IMR-90 (cell line): ENCODE results near the gene PLA2G4E. TPM values are rescaled to one million over a fixed set of nuclear protein-coding genes. Genes with fewer than 3 reads are reported as not detected.

Experiments
- ATAC-seq: fragments of 200-7000 bp; cut with Tn5 transposase; 2 replicates; pipeline ENCODE4 v1.9.1; 2020; ENCODE audit warnings: low read depth, mild to moderate bottlenecking, moderate library complexity
- BruUV-seq: library from RNA; stranded (reverse); fragments of 400-500 nt; replicated peaks from 2 replicates; lab custom pipeline; 2021; lab: Mats Ljungman, UMichigan
- CTCF ChIA-PET: fragments of 300-600 bp; formaldehyde crosslinking; extraction: SDS; loops from one replicate; lab custom pipeline; 2021; ENCODE audit warnings: antibody characterized with exemption; lab: Yijun Ruan, JAX
- POLR2A ChIA-PET: fragments of 300-600 bp; sonication (Branson Sonifier 250); formaldehyde crosslinking; loops from one replicate; lab custom pipeline; 2022; ENCODE audit warnings: antibody characterized with exemption; ENCODE audit not compliant: unreplicated experiment; lab: Charles Lee
- DNase-seq: peaks from one replicate; pipeline ENCODE4 v3.0.0; 2013
- H2AFZ ChIP-seq: replicated peaks from 2 replicates; pipeline ENCODE3; 2013; ENCODE audit warnings: low read length, mild to moderate bottlenecking; ENCODE audit not compliant: poor library complexity
- H2AK5ac ChIP-seq: 2 replicates; pipeline ENCODE4 v1.6.1; 2013; ENCODE audit warnings: low read depth, low read length, inconsistent platforms
- H2AK9ac ChIP-seq: replicated peaks from 2 replicates; pipeline ENCODE3; 2013; ENCODE audit warnings: mild to moderate bottlenecking, low read depth, low read length, moderate library complexity; ENCODE audit not compliant: poor library complexity
- H2BK120ac ChIP-seq: 2 replicates; pipeline ENCODE4 v1.6.1; 2013; ENCODE audit warnings: low read depth, low read length, inconsistent platforms
- H2BK15ac ChIP-seq: 3 replicates; pipeline ENCODE4 v1.6.1; 2013; ENCODE audit warnings: low read depth, low read length, inconsistent platforms
- H2BK20ac ChIP-seq: 2 replicates; pipeline ENCODE4 v1.6.1; 2013; ENCODE audit warnings: low read depth, mild to moderate bottlenecking, inconsistent platforms, low read length, moderate library complexity
- H2BK5ac ChIP-seq: 2 replicates; pipeline ENCODE4 v1.6.1; 2013; ENCODE audit warnings: mild to moderate bottlenecking, low read depth, low read length, inconsistent platforms; ENCODE audit not compliant: poor library complexity, severe bottlenecking
- H3K14ac ChIP-seq: replicated peaks from 2 replicates; pipeline ENCODE4 v1.6.1; 2013; ENCODE audit warnings: low read depth, low read length, inconsistent platforms
- H3K18ac ChIP-seq: 2 replicates; pipeline ENCODE4 v1.6.1; 2013; ENCODE audit warnings: low read depth, low read length, control low read depth
- H3K23ac ChIP-seq: 2 replicates; pipeline ENCODE4 v1.6.1; 2013; ENCODE audit warnings: low read depth, low read length, inconsistent platforms
- H3K27ac ChIP-seq: 2 replicates; pipeline ENCODE4 v1.5.1; 2013; ENCODE audit warnings: mild to moderate bottlenecking, control low read depth, low read length; ENCODE audit not compliant: insufficient read depth
- H3K27me3 ChIP-seq: 2 replicates; pipeline ENCODE4 v1.6.1; 2013; ENCODE audit warnings: low read length; ENCODE audit not compliant: control insufficient read depth, insufficient read depth
- H3K36me3 ChIP-seq: 2 replicates; pipeline ENCODE4 v1.6.1; 2013; ENCODE audit warnings: low read length, mixed read lengths; ENCODE audit not compliant: control insufficient read depth, insufficient read depth
- H3K4ac ChIP-seq: 2 replicates; pipeline ENCODE4 v1.6.1; 2013; ENCODE audit warnings: low read depth, low read length, inconsistent platforms
- H3K4me1 ChIP-seq: 2 replicates; pipeline ENCODE4 v1.6.1; 2013; ENCODE audit warnings: low read length, mixed read lengths; ENCODE audit not compliant: control insufficient read depth, insufficient read depth
- H3K4me2 ChIP-seq: 2 replicates; pipeline ENCODE4 v1.6.1; 2013; ENCODE audit warnings: low read depth, mild to moderate bottlenecking, control low read depth, low read length, moderate library complexity
- H3K4me3 ChIP-seq: 2 replicates; pipeline ENCODE4 v1.5.1; 2013; ENCODE audit warnings: low read depth, mild to moderate bottlenecking, control low read depth, low read length, moderate library complexity; ENCODE audit not compliant: insufficient read depth
- H3K56ac ChIP-seq: 2 replicates; pipeline ENCODE4 v1.6.1; 2013; ENCODE audit warnings: low read length, inconsistent platforms; ENCODE audit not compliant: insufficient read depth; ENCODE audit errors: extremely low read depth
- H3K79me1 ChIP-seq, 2 experiments: 2 replicates each; pipeline ENCODE4 v1.6.1; 2013; ENCODE audit warnings: low read length in 2 of 2, inconsistent platforms in 1 of 2, low read depth in 1 of 2
- H3K9ac ChIP-seq: 2 replicates; pipeline ENCODE4 v1.6.1; 2013; ENCODE audit warnings: low read depth, low read length, control low read depth
- H3K9me1 ChIP-seq: 2 replicates; pipeline ENCODE4 v1.6.1; 2013; ENCODE audit warnings: low read length, inconsistent platforms; ENCODE audit not compliant: insufficient read depth
- H3K9me3 ChIP-seq: 2 replicates; pipeline ENCODE4 v1.6.1; 2013; ENCODE audit warnings: low read length; ENCODE audit not compliant: control insufficient read depth, insufficient read depth
- H4K20me1 ChIP-seq: 2 replicates; pipeline ENCODE4 v1.6.1; 2013; ENCODE audit warnings: low read length, inconsistent platforms; ENCODE audit not compliant: insufficient read depth
- H4K5ac ChIP-seq: 2 replicates; pipeline ENCODE4 v1.6.1; 2013; ENCODE audit warnings: mild to moderate bottlenecking, low read depth, low read length, control low read depth
- H4K8ac ChIP-seq, 2 experiments: 2 replicates each; pipeline ENCODE4 v1.6.1; 2013; ENCODE audit warnings: low read depth in 2 of 2, low read length in 2 of 2, control low read depth in 1 of 2, inconsistent platforms in 1 of 2
- H4K91ac ChIP-seq: 2 replicates; pipeline ENCODE4 v1.6.1; 2013; ENCODE audit warnings: low read depth, low read length, inconsistent platforms; ENCODE audit not compliant: insufficient read depth
- CEBPB ChIP-seq: IDR thresholded peaks from 2 replicates; pipeline ENCODE4 v1.6.1; 2012; ENCODE audit warnings: low read depth, low read length, improper control_type of control experiment
- CHD1 ChIP-seq: IDR thresholded peaks from 2 replicates; pipeline ENCODE4 v1.6.1; 2012; ENCODE audit warnings: low read depth, low read length, improper control_type of control experiment
- ELK1 ChIP-seq: fragments of 150-350 bp; IDR thresholded peaks from 2 replicates; pipeline ENCODE4 v1.6.1; 2016; ENCODE audit warnings: low read depth, mild to moderate bottlenecking, low read length, moderate library complexity, borderline replicate concordance
- FOS ChIP-seq: fragments of 150-350 bp; IDR thresholded peaks from 2 replicates; pipeline ENCODE4 v1.6.1; 2016; ENCODE audit warnings: low read depth, low read length
- MAFK ChIP-seq: IDR thresholded peaks from 2 replicates; pipeline ENCODE4 v1.6.1; 2012; ENCODE audit warnings: low read depth, low read length, improper control_type of control experiment
- MAZ ChIP-seq: IDR thresholded peaks from 2 replicates; pipeline ENCODE4 v1.6.1; 2012; ENCODE audit warnings: low read depth, mild to moderate bottlenecking, low read length, improper control_type of control experiment, moderate library complexity, borderline replicate concordance
- NFE2L2 ChIP-seq: fragments of 150-350 bp; IDR thresholded peaks from 2 replicates; pipeline ENCODE4 v1.6.1; 2016; ENCODE audit warnings: low read depth, mild to moderate bottlenecking, low read length
- SMC3 ChIP-seq: fragments of 150-350 bp; IDR thresholded peaks from 2 replicates; pipeline ENCODE4 v1.6.1; 2016; ENCODE audit warnings: low read depth, mild to moderate bottlenecking, antibody characterized with exemption, low read length, moderate library complexity
- USF2 ChIP-seq: fragments of 150-350 bp; IDR thresholded peaks from 2 replicates; pipeline ENCODE4 v1.6.1; 2017; ENCODE audit warnings: mild to moderate bottlenecking, antibody characterized with exemption, low read length, low read depth
- dilution Hi-C: fragments of 300-500 bp; cut with HindIII; formaldehyde crosslinking; loops from one replicate; pipeline ENCODE4 v1.14.3; 2018; ENCODE audit warnings: low sequenced_read_pairs; ENCODE audit not compliant: unreplicated experiment
- in situ Hi-C: fragments of 300-500 bp; cut with MboI; formaldehyde crosslinking; loops from 3 replicates; pipeline ENCODE4 v1.14.3; 2019; ENCODE audit warnings: low sequenced_read_pairs, inconsistent platforms, mixed read lengths
- intact Hi-C: fragments of 100-400 bp; cut with micrococcal nuclease; formaldehyde crosslinking; loops from 2 replicates; pipeline ENCODE4 v1.10.0; 2022
- polyA plus RNA-seq, 3 experiments: library from polyadenylated mRNA; depleted of rRNA; stranded (reverse); fragments of >200 nt; gene quantifications; 2 replicates each; pipeline ENCODE4 v1.2.3, GENCODE V29; 2012; ENCODE audit warnings: low replicate concordance in 1 of 3
- total RNA-seq: library from RNA; depleted of rRNA; stranded (reverse); fragments of >200 nt; gene quantifications from 2 replicates; pipeline ENCODE4 v1.2.3, GENCODE V29; 2012

PLA2G4E gene
- total and polyA plus RNA-seq, 2 of the 4 experiments (the other 2 are of a cell fraction), result not detected

- Histone ChIP-seq H2BK120ac (no peak overlapping the region), H3K36me3 (no peaks in the 10 kb centered on the region), H2AK5ac (no peak overlapping the region), H2AFZ (no peak overlapping the region), H3K9me3 (no peaks in the 10 kb centered on the region), H3K56ac (no peak overlapping the region), H3K4me2 (no peak overlapping the region), H4K91ac (no peak overlapping the region), H3K9me1 (no peaks in the 10 kb centered on the region), H2BK5ac (no peak overlapping the region), H3K27me3 (peaks cover 78% of the 10 kb centered on the region), H2AK9ac (no peak overlapping the region), H3K79me1 (no peaks in the 10 kb centered on the region), H3K14ac (no peak overlapping the region), H3K9ac (no peak overlapping the region), H3K4me3 (no peak overlapping the region), H2BK20ac (no peak overlapping the region), H4K8ac (no peak overlapping the region), H3K18ac (no peak overlapping the region), H2BK15ac (no peak overlapping the region), H3K23ac (no peak overlapping the region), H3K27ac (no peak overlapping the region), H3K4ac (no peak overlapping the region), H3K4me1 (no peaks in the 10 kb centered on the region), H4K5ac (no peak overlapping the region), H4K20me1 (no peaks in the 10 kb centered on the region)
- dilution Hi-C loops, result no loop called here
- TF ChIP-seq ELK1, result no peak
- TF ChIP-seq MAZ, result no peak
- no peak for TF ChIP-seq FOS
- TF ChIP-seq USF2, result no peak
- TF ChIP-seq SMC3, result no peak
- TF ChIP-seq CHD1, result no peak
- no peak for TF ChIP-seq CEBPB
- no peak for TF ChIP-seq NFE2L2
- TF ChIP-seq MAFK, result no peak
- intact Hi-C loops, result no loop called here
- in situ Hi-C loops, result no loop called here
- ATAC-seq (no peak), DNase-seq (no peak)
- POLR2A ChIA-PET, result no interaction called here
- no TSS peak for BruUV-seq
- CTCF ChIA-PET, result no interaction called here
Observed at GRCh38 chr15:42009022-42009421, 11.8 kb downstream of the PLA2G4E start.
